Left ventricle myocardium inferior (tissue), 1 donor: ENCODE data around the gene AARS2. TPM values are rescaled to one million over a fixed set of nuclear protein-coding genes. Genes with fewer than 3 reads are reported as not detected.
A peak's percentile ranks its signal among the peaks of the same experiment; 100 is the strongest.

Experiments
- DNase-seq: peaks from one replicate; pipeline ENCODE4 v3.0.0-alpha.2; 2020
- H3K27ac ChIP-seq: fragments of 200-600 bp; replicated peaks from 2 replicates; pipeline ENCODE4 v1.8.0; 2021
- H3K27me3 ChIP-seq: fragments of 200-600 bp; 2 replicates; pipeline ENCODE4 v1.8.0; 2021; ENCODE audit warnings: low read depth
- H3K36me3 ChIP-seq: fragments of 200-600 bp; 2 replicates; pipeline ENCODE4 v1.8.0; 2021
- H3K4me1 ChIP-seq: fragments of 200-600 bp; 2 replicates; pipeline ENCODE4 v1.8.0; 2021
- H3K4me3 ChIP-seq: fragments of 200-600 bp; 2 replicates; pipeline ENCODE4 v1.8.0; 2021; ENCODE audit warnings: mild to moderate bottlenecking, moderate library complexity
- H3K9me3 ChIP-seq: fragments of 200-600 bp; replicated peaks from 2 replicates; pipeline ENCODE4 v1.8.0; 2021
- CTCF ChIP-seq: fragments of 200-600 bp; IDR thresholded peaks from 2 replicates; pipeline ENCODE4 v1.8.0; 2021; ENCODE audit warnings: antibody characterized with exemption, mild to moderate bottlenecking, borderline replicate concordance
- intact Hi-C: fragments of 100-400 bp; cut with micrococcal nuclease; formaldehyde crosslinking; loops from one replicate; pipeline ENCODE4 v1.11.0; 2022
- total RNA-seq: library from RNA; stranded (reverse); fragmentation: NEBNext Ultra II Directional; extraction: Animal tissue kit (Norgen Biotek cat#: 25700); gene quantifications from one replicate; pipeline ENCODE4 v1.2.1, GENCODE V29; 2021
- donor health status: DM: no; HTN: yes; CAD: no; lungs with severe emphysema.

The AARS2 gene
- total RNA-seq, 1 donor from 2014 or later, result 10.6 TPM

- no peaks in the 10 kb centered on the region for H3K27me3 ChIP-seq
- no peak for DNase-seq
- H3K27ac ChIP-seq, result peak overlapping the region; percentile 20
- peaks cover 78% of the 10 kb centered on the region for H3K36me3 ChIP-seq
- H3K4me1 ChIP-seq, result peaks cover 94% of the 10 kb centered on the region
- no peak for TF ChIP-seq CTCF
- intact Hi-C loops, result no loop called here
- H3K4me3 ChIP-seq, result no peak overlapping the region
- no peaks in the 10 kb centered on the region for H3K9me3 ChIP-seq
Observed at GRCh38 chr6:44250718-44251123, 62.4 kb downstream of the AARS2 start.

- DNase-seq, result no peak
- H3K36me3 ChIP-seq, result peaks cover 73% of the 10 kb centered on the region
- no peaks in the 10 kb centered on the region for H3K27me3 ChIP-seq
- H3K27ac ChIP-seq, result peak overlapping the region; percentile 20
- H3K4me1 ChIP-seq, result peaks cover 96% of the 10 kb centered on the region
- no peak for TF ChIP-seq CTCF
- H3K4me3 ChIP-seq, result peak overlapping the region; percentile 96
- intact Hi-C loops, result no loop called here
- no peaks in the 10 kb centered on the region for H3K9me3 ChIP-seq
Observed at GRCh38 chr6:44250067-44250717, 63.0 kb downstream of the AARS2 start.

Other genes starting within 250 kb of the AARS2 start
- 36.8 TPM for gene MRPL14, start 185.9 kb downstream of the AARS2 start, total RNA-seq
- 37.2 TPM for gene TMEM63B, start 185.8 kb downstream of the AARS2 start, total RNA-seq
- 0.25 TPM for gene CAPN11, start 154.5 kb downstream of the AARS2 start, total RNA-seq
- 0.36 TPM for gene MYMX, start 96.4 kb downstream of the AARS2 start, total RNA-seq
- gene SLC29A1, start 89.8 kb downstream of the AARS2 start, total RNA-seq, result 154 TPM
- gene HSP90AB1, start 66.2 kb downstream of the AARS2 start, total RNA-seq, result 786 TPM
- 20.2 TPM for gene SLC35B2, start 55.8 kb downstream of the AARS2 start, total RNA-seq
- 2.1 TPM for gene NFKBIE, start 47.8 kb downstream of the AARS2 start, total RNA-seq
- not detected for gene TMEM151B, start 42.9 kb downstream of the AARS2 start, total RNA-seq
- gene SPATS1, start 29.3 kb upstream of the AARS2 start, total RNA-seq, result not detected
- 20.0 TPM for gene CDC5L, start 74.4 kb upstream of the AARS2 start, total RNA-seq